ENCODE results near the gene SNX25.

DNA sequence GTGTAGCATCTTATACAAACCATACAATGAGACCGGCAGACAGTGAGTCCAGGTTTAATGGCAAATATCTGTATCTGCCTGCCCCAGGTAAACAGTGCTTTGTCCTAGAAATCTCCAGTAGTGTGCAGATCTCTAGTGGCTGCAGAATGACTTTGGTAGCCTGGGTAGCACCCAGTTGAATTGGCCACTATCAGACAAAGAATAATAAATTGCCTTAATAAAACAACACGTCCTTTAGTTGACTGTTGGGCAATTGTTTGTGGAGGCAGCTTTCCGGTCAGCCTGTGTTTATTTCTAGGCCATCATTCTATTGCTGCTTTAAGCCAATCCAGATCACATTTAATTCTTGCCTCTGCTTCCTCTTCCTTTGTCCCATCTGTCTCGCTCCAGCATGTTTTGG lies 52.5 kb downstream of the SNX25 start:
- TF ChIP-seq, protein P1, sequence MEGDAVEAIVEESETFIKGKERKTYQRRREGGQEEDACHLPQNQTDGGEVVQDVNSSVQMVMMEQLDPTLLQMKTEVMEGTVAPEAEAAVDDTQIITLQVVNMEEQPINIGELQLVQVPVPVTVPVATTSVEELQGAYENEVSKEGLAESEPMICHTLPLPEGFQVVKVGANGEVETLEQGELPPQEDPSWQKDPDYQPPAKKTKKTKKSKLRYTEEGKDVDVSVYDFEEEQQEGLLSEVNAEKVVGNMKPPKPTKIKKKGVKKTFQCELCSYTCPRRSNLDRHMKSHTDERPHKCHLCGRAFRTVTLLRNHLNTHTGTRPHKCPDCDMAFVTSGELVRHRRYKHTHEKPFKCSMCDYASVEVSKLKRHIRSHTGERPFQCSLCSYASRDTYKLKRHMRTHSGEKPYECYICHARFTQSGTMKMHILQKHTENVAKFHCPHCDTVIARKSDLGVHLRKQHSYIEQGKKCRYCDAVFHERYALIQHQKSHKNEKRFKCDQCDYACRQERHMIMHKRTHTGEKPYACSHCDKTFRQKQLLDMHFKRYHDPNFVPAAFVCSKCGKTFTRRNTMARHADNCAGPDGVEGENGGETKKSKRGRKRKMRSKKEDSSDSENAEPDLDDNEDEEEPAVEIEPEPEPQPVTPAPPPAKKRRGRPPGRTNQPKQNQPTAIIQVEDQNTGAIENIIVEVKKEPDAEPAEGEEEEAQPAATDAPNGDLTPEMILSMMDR (IDR thresholded peaks at IDR 0.05): no peak
- no peak for TF ChIP-seq POLR2AphosphoS5 (IDR thresholded peaks at IDR 0.05)
- no peak for TF ChIP-seq POLR2A (IDR thresholded peaks at IDR 0.05)

Data from stomach (tissue), 4 donors.